H1 (cell line): ENCODE data around the gene TRIM6. TPM values are rescaled to one million over a fixed set of nuclear protein-coding genes. Genes with fewer than 3 reads are reported as not detected.

ENCODE experiments used
- CTCF ChIA-PET: fragments of 300-600 bp; sonication (Branson Sonifier 250); formaldehyde crosslinking; loops from one replicate; lab custom pipeline; 2021; ENCODE audit not compliant: partially characterized antibody; lab: Charles Lee
- POLR2A ChIA-PET: fragments of 300-600 bp; sonication (Branson Sonifier 250); formaldehyde crosslinking; loops from one replicate; lab custom pipeline; 2021; ENCODE audit warnings: inconsistent platforms; ENCODE audit not compliant: partially characterized antibody; lab: Charles Lee
- DNase-seq, 2 experiments: peaks; one replicate each; pipeline versions ENCODE4 v3.0.0 to v3.0.0-alpha.2; 2010 to 2022; ENCODE audit warnings: low spot score in 2 of 2, low read depth in 1 of 2, mixed read lengths in 1 of 2
- FAIRE-seq: peaks from 2 replicates; lab custom pipeline; 2011; peaks lifted over from hg19 to GRCh38; lab: Jason Lieb, UNC
- H2AFZ ChIP-seq: 2 replicates; pipeline ENCODE4 v1.8.1; 2012; ENCODE audit warnings: low read length, inconsistent platforms
- H2AK5ac ChIP-seq: 2 replicates; pipeline ENCODE4 v1.6.1; 2013; ENCODE audit warnings: low read depth, low read length
- H2BK120ac ChIP-seq: replicated peaks from 2 replicates; pipeline ENCODE3; 2013; ENCODE audit warnings: low read depth, low read length, inconsistent platforms
- H2BK12ac ChIP-seq: 2 replicates; pipeline ENCODE4 v1.6.1; 2013; ENCODE audit warnings: low read depth, low read length
- H2BK15ac ChIP-seq: 2 replicates; pipeline ENCODE4 v1.6.1; 2013; ENCODE audit warnings: low read length
- H2BK20ac ChIP-seq: 2 replicates; pipeline ENCODE4 v1.6.1; 2013; ENCODE audit warnings: low read length
- H2BK5ac ChIP-seq: 2 replicates; pipeline ENCODE4 v1.6.1; 2013; ENCODE audit warnings: low read depth, low read length
- H3K14ac ChIP-seq: 2 replicates; pipeline ENCODE4 v1.6.1; 2013; ENCODE audit warnings: inconsistent platforms; ENCODE audit not compliant: insufficient read length
- H3K18ac ChIP-seq: 2 replicates; pipeline ENCODE4 v1.6.1; 2013; ENCODE audit warnings: low read length; ENCODE audit errors: extremely low read depth
- H3K23ac ChIP-seq: 2 replicates; pipeline ENCODE4 v1.6.1; 2013; ENCODE audit warnings: inconsistent platforms; ENCODE audit not compliant: insufficient read length
- H3K23me2 ChIP-seq: 2 replicates; pipeline ENCODE4 v1.6.1; 2013; ENCODE audit warnings: low read depth, low read length
- H3K27ac ChIP-seq: 2 replicates; pipeline ENCODE4 v1.6.1; 2011; ENCODE audit warnings: low read depth, low read length, inconsistent platforms
- H3K27me3 ChIP-seq, 4 experiments: replicated peaks in 1 of 4; 1 replicate in 1 of 4; 2 replicates in 3 of 4; pipeline versions ENCODE4 v1.6.1 to v1.8.1; 2011 to 2013; ENCODE audit warnings: low read length in 3 of 4, mild to moderate bottlenecking in 3 of 4, inconsistent platforms in 2 of 4, mixed read lengths in 2 of 4, moderate library complexity in 1 of 4; ENCODE audit not compliant: control insufficient read depth in 3 of 4, insufficient read depth in 3 of 4; ENCODE audit errors: extremely low read depth in 1 of 4
- H3K36me3 ChIP-seq, 4 experiments: 2 replicates each; pipeline versions ENCODE4 v1.6.1 to v1.8.1; 2011 to 2013; ENCODE audit warnings: mild to moderate bottlenecking in 4 of 4, low read length in 3 of 4, moderate library complexity in 2 of 4, control low read depth in 1 of 4, inconsistent platforms in 1 of 4; ENCODE audit not compliant: insufficient read depth in 4 of 4, control insufficient read depth in 2 of 4
- H3K4ac ChIP-seq: replicated peaks from 2 replicates; pipeline ENCODE3; 2013; ENCODE audit warnings: low read length, low read depth, mixed read lengths, inconsistent platforms; ENCODE audit not compliant: insufficient read length
- H3K4me1 ChIP-seq, 4 experiments: replicated peaks in 1 of 4; 1 replicate in 1 of 4; 2 replicates in 3 of 4; pipeline versions ENCODE4 v1.6.1 to v1.8.1; 2011 to 2013; ENCODE audit warnings: low read length in 3 of 4, inconsistent platforms in 2 of 4, mixed read lengths in 1 of 4; ENCODE audit not compliant: insufficient read depth in 4 of 4, control insufficient read depth in 3 of 4
- H3K4me2 ChIP-seq, 2 experiments: 2 replicates each; pipeline versions ENCODE4 v1.6.1 to v1.8.1; 2011 to 2013; ENCODE audit warnings: low read depth in 2 of 2, low read length in 2 of 2, control low read depth in 1 of 2, inconsistent platforms in 1 of 2, mild to moderate bottlenecking in 1 of 2; ENCODE audit not compliant: insufficient read depth in 1 of 2
- H3K4me3 ChIP-seq, 4 experiments: fragments of 200-600, 300-600 bp in 1 of 4; sonication (generic), shearing (Covaris generic), sonication (Bioruptor Twin) in 1 of 4; 2 replicates each; pipeline versions ENCODE4 v1.5.1 to v1.8.1; 2011 to 2016; ENCODE audit warnings: low read length in 4 of 4, low read depth in 3 of 4, control low read depth in 2 of 4, inconsistent platforms in 2 of 4, mild to moderate bottlenecking in 2 of 4, mixed read lengths in 1 of 4, moderate library complexity in 1 of 4; ENCODE audit not compliant: insufficient read depth in 2 of 4; ENCODE audit errors: extremely low read depth in 1 of 4
- H3K56ac ChIP-seq: replicated peaks from 2 replicates; pipeline ENCODE3; 2013; ENCODE audit warnings: low read depth, mild to moderate bottlenecking, mixed read lengths, low read length, inconsistent platforms; ENCODE audit not compliant: insufficient read length
- H3K79me1 ChIP-seq: 2 replicates; pipeline ENCODE4 v1.6.1; 2013; ENCODE audit warnings: low read depth, low read length, control low read depth
- H3K79me2 ChIP-seq, 2 experiments: 2 replicates each; pipeline versions ENCODE4 v1.6.1 to v1.8.1; 2012 to 2013; ENCODE audit warnings: low read length in 2 of 2, mild to moderate bottlenecking in 2 of 2, inconsistent platforms in 1 of 2; ENCODE audit not compliant: insufficient read depth in 2 of 2, control insufficient read depth in 1 of 2
- H3K9ac ChIP-seq, 4 experiments: replicated peaks in 1 of 4; 1 replicate in 1 of 4; 2 replicates in 3 of 4; pipeline versions ENCODE4 v1.6.1 to v1.8.1; 2011 to 2013; ENCODE audit warnings: low read depth in 3 of 4, low read length in 3 of 4, control low read depth in 2 of 4, mild to moderate bottlenecking in 2 of 4, moderate library complexity in 2 of 4, inconsistent platforms in 1 of 4; ENCODE audit errors: extremely low read depth in 1 of 4
- H3K9me3 ChIP-seq, 2 experiments: 2 replicates each; pipeline versions ENCODE4 v1.6.1 to v1.8.1; 2012 to 2013; ENCODE audit warnings: mild to moderate bottlenecking in 2 of 2, moderate library complexity in 2 of 2, control low read depth in 1 of 2, inconsistent platforms in 1 of 2, low read depth in 1 of 2, low read length in 1 of 2, mixed read lengths in 1 of 2; ENCODE audit not compliant: insufficient read depth in 2 of 2
- H4K20me1 ChIP-seq, 2 experiments: replicated peaks in 1 of 2; 2 replicates each; pipeline versions ENCODE3 to v1.8.1; 2011 to 2013; ENCODE audit warnings: inconsistent platforms in 2 of 2, low read length in 2 of 2, mild to moderate bottlenecking in 1 of 2; ENCODE audit not compliant: insufficient read depth in 2 of 2, control insufficient read depth in 1 of 2
- H4K5ac ChIP-seq: 2 replicates; pipeline ENCODE4 v1.6.1; 2013; ENCODE audit warnings: low read length, low read depth, mixed read lengths, inconsistent platforms; ENCODE audit not compliant: insufficient read length
- H4K8ac ChIP-seq: 2 replicates; pipeline ENCODE4 v1.8.0; 2013; ENCODE audit warnings: mild to moderate bottlenecking, moderate library complexity, low read length, inconsistent platforms; ENCODE audit not compliant: insufficient read depth; ENCODE audit errors: extremely low read depth
- H4K91ac ChIP-seq: replicated peaks from 2 replicates; pipeline ENCODE3; 2013; ENCODE audit warnings: low read length, mixed read lengths, inconsistent platforms; ENCODE audit not compliant: insufficient read length
- BCL11A ChIP-seq, 2 experiments: IDR thresholded peaks; one replicate each; pipeline ENCODE4 v1.6.1; 2011; ENCODE audit warnings: low read depth in 2 of 2, low read length in 2 of 2, mild to moderate bottlenecking in 2 of 2
- CREB1 ChIP-seq: IDR thresholded peaks from 2 replicates; pipeline ENCODE4 v1.6.1; 2012; ENCODE audit warnings: inconsistent platforms
- CTBP2 ChIP-seq: IDR thresholded peaks from 2 replicates; pipeline ENCODE4 v1.7.0; 2011; ENCODE audit warnings: borderline replicate concordance, mild to moderate bottlenecking, moderate library complexity, mixed read lengths, low read length; ENCODE audit not compliant: insufficient read depth, insufficient read length
- JUN ChIP-seq: IDR thresholded peaks from 2 replicates; pipeline ENCODE4 v1.6.1; 2011; ENCODE audit warnings: low read depth, mild to moderate bottlenecking, improper control_type of control experiment, low read length
- JUND ChIP-seq: IDR thresholded peaks from 2 replicates; pipeline ENCODE4 v1.6.1; 2011; ENCODE audit warnings: mild to moderate bottlenecking, improper control_type of control experiment, low read length
- POLR2A ChIP-seq, 2 experiments: IDR thresholded peaks; 1 replicate in 1 of 2; 2 replicates in 1 of 2; pipeline ENCODE4 v1.6.1; 2011; ENCODE audit warnings: low read depth in 2 of 2, low read length in 2 of 2, mild to moderate bottlenecking in 2 of 2; ENCODE audit errors: control extremely low read depth in 1 of 2
- POU5F1 ChIP-seq: IDR thresholded peaks from 2 replicates; pipeline ENCODE4 v1.6.1; 2011; ENCODE audit warnings: low read depth, mild to moderate bottlenecking, low read length, moderate library complexity
- RNF2 ChIP-seq: fragments of 200-900, 300-1000 bp; sonication (generic); IDR thresholded peaks from 2 replicates; pipeline ENCODE4 v1.7.1; 2016; ENCODE audit warnings: borderline replicate concordance, low read depth, mild to moderate bottlenecking, antibody characterized with exemption, low read length; ENCODE audit not compliant: poor library complexity, severe bottlenecking; ENCODE audit errors: missing control alignments
- SIRT6 ChIP-seq: IDR thresholded peaks from one replicate; pipeline ENCODE4 v1.7.1; 2012; ENCODE audit warnings: low read length, inconsistent platforms
- SIX5 ChIP-seq: IDR thresholded peaks from 2 replicates; pipeline ENCODE4 v1.6.1; 2011; ENCODE audit warnings: mild to moderate bottlenecking, low read depth, low read length
- WGBS, 2 experiments: shearing (Covaris generic) in 1 of 2; methylation state at CpG; one replicate each; pipeline versions ENCODE4 v1.1.6 to v1.1.7; 2013 to 2015; ENCODE audit warnings: low lambda C conversion rate in 2 of 2, mixed read lengths in 2 of 2, inconsistent platforms in 1 of 2, low coverage in 1 of 2, missing lambda C conversion rate in 1 of 2; ENCODE audit not compliant: insufficient replicate concordance in 2 of 2, insufficient coverage in 1 of 2, insufficient read length in 1 of 2; ENCODE audit errors: extremely low coverage in 1 of 2, missing lambda C conversion rate in 1 of 2; 5-methylcytosine and 5-hydroxymethylcytosine counted together
- polyA plus RNA-seq, 7 experiments: library from polyadenylated mRNA; depleted of rRNA in 3 of 7; stranded (reverse) in 5 of 7; unstranded in 2 of 7; fragments of >200 nt in 5 of 7; fragments of 200-250 nt in 2 of 7; gene quantifications; 1 replicate in 5 of 7; 2 replicates in 1 of 7; 4 replicates in 1 of 7; pipeline versions ENCODE4 v1.2.1 to v1.2.3, GENCODE V29; 2011 to 2013; ENCODE audit warnings: missing spikeins in 2 of 7, mixed read lengths in 2 of 7
- total RNA-seq: library from RNA; stranded (reverse); fragmentation: NEBNext Ultra II Directional; extraction: Animal tissue kit (Norgen Biotek cat#: 25700); gene quantifications from 2 replicates; pipeline ENCODE4 v1.2.1, GENCODE V29; 2021
- TF ChIP-seq, protein P1 (sequence below): IDR thresholded peaks from 2 replicates; pipeline ENCODE4 v1.6.1; 2012; ENCODE audit warnings: inconsistent platforms
- TF ChIP-seq, protein P2 (sequence below), 3 experiments: IDR thresholded peaks; 1 replicate in 2 of 3; 2 replicates in 1 of 3; pipeline versions ENCODE4 v1.5.1 to v1.6.1; 2011; ENCODE audit warnings: low read length in 3 of 3, mild to moderate bottlenecking in 3 of 3, inconsistent platforms in 2 of 3, low read depth in 1 of 3, moderate library complexity in 1 of 3; ENCODE audit not compliant: insufficient read depth in 1 of 3; ENCODE audit errors: control extremely low read depth in 1 of 3

Gene TRIM6
- total and polyA plus RNA-seq, 2 of the 8 experiments (the other 6 are each of a cell fraction or from before 2014, with no cell fraction given), result 21.6 to 23.3 TPM

DNA sequence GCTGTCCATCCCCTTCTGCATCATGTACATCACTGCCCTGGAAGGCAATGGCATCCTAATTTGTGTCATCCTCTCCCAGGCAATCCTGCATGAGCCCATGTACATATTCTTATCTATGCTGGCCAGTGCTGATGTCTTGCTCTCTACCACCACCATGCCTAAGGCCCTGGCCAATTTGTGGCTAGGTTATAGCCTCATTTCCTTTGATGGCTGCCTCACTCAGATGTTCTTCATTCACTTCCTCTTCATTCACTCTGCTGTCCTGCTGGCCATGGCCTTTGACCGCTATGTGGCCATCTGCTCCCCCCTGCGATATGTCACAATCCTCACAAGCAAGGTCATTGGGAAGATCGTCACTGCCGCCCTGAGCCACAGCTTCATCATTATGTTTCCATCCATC, 15.4 kb upstream of the TRIM6 start:
- no peak overlapping the region for H4K5ac ChIP-seq
- POLR2A ChIA-PET, result no interaction called here
- WGBS, 2 experiments, result 89% methylated on average over 4 of the region's 4 CpGs; no CpG with 5 or more reads in 1 of the 2 experiments
- no peak overlapping the region for H2AK5ac ChIP-seq
- H3K4me2 ChIP-seq, result no peak overlapping the region
- H4K91ac ChIP-seq, result no peak overlapping the region
- H3K4me1 ChIP-seq, result no peaks in the 10 kb centered on the region
- H3K9ac ChIP-seq, result no peak overlapping the region
- no peak overlapping the region for H3K27ac ChIP-seq
- no peaks in the 10 kb centered on the region for H4K20me1 ChIP-seq
- H3K56ac ChIP-seq, result no peak overlapping the region
- no peak overlapping the region for H4K8ac ChIP-seq
- CTCF ChIA-PET, result interaction anchor here (0.8 kb wide), 1 partner anchor 18 kb away, joined by 3 read pairs; no protein-coding TSS in a partner anchor
- no peaks in the 10 kb centered on the region for H3K9me3 ChIP-seq
- no peak overlapping the region for H3K23ac ChIP-seq
- no peak overlapping the region for H3K18ac ChIP-seq
- no peaks in the 10 kb centered on the region for H3K23me2 ChIP-seq
- no peaks in the 10 kb centered on the region for H3K27me3 ChIP-seq
- no peak overlapping the region for H2BK12ac ChIP-seq
- H3K36me3 ChIP-seq, result no peaks in the 10 kb centered on the region
- H2AFZ ChIP-seq, result no peak overlapping the region
- no peak overlapping the region for H3K4ac ChIP-seq
- H2BK120ac ChIP-seq, result no peak overlapping the region
- no peak for FAIRE-seq
- no peak overlapping the region for H2BK5ac ChIP-seq
- no peak overlapping the region for H2BK15ac ChIP-seq
- no peak overlapping the region for H3K14ac ChIP-seq
- H3K79me2 ChIP-seq, result no peaks in the 10 kb centered on the region
- H2BK20ac ChIP-seq, result no peak overlapping the region
- no peak overlapping the region for H3K4me3 ChIP-seq
- no peak for DNase-seq
- H3K79me1 ChIP-seq, result no peaks in the 10 kb centered on the region
- TF ChIP-seq POU5F1 (no peak), JUN (no peak), SIX5 (no peak), SIRT6 (no peak), BCL11A (IDR thresholded peaks at IDR 0.05; ENCODE audit: low read depth in 2 of 2, low read length in 2 of 2) (no peak), CTBP2 (no peak), POLR2A (IDR thresholded peaks at IDR 0.05; ENCODE audit: control extremely low read depth in 1 of 2, low read depth in 2 of 2, low read length in 2 of 2) (no peak), RNF2 (no peak), JUND (no peak), CREB1 (no peak)
- TF ChIP-seq, protein P1, sequence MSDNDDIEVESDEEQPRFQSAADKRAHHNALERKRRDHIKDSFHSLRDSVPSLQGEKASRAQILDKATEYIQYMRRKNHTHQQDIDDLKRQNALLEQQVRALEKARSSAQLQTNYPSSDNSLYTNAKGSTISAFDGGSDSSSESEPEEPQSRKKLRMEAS, result no peak
- TF ChIP-seq, protein P2, sequence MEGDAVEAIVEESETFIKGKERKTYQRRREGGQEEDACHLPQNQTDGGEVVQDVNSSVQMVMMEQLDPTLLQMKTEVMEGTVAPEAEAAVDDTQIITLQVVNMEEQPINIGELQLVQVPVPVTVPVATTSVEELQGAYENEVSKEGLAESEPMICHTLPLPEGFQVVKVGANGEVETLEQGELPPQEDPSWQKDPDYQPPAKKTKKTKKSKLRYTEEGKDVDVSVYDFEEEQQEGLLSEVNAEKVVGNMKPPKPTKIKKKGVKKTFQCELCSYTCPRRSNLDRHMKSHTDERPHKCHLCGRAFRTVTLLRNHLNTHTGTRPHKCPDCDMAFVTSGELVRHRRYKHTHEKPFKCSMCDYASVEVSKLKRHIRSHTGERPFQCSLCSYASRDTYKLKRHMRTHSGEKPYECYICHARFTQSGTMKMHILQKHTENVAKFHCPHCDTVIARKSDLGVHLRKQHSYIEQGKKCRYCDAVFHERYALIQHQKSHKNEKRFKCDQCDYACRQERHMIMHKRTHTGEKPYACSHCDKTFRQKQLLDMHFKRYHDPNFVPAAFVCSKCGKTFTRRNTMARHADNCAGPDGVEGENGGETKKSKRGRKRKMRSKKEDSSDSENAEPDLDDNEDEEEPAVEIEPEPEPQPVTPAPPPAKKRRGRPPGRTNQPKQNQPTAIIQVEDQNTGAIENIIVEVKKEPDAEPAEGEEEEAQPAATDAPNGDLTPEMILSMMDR (IDR thresholded peaks at IDR 0.05; ENCODE audit: control extremely low read depth in 1 of 3, insufficient read depth in 1 of 3, low read depth in 1 of 3, low read length in 3 of 3), result no peak
